CD4-positive, alpha-beta T cell (primary cell): ENCODE data around the gene KCNH4. TPM values are rescaled to one million over a fixed set of nuclear protein-coding genes. Genes with fewer than 3 reads are reported as not detected.

Experiments
- ATAC-seq: fragments of 200-7000 bp; cut with Tn5 transposase; one replicate; pipeline ENCODE4 v1.10.0; 2022; ENCODE audit warnings: mild to moderate bottlenecking; ENCODE audit not compliant: poor library complexity
- CTCF ChIA-PET: fragments of 350-600 bp; sonication (Branson Sonifier 250); formaldehyde crosslinking; loops from one replicate; lab custom pipeline; 2021; ENCODE audit warnings: antibody characterized with exemption, inconsistent platforms; lab: Charles Lee
- POLR2A ChIA-PET: fragments of 350-600 bp; sonication (Branson Sonifier 250); formaldehyde crosslinking; loops from one replicate; lab custom pipeline; 2021; ENCODE audit warnings: antibody characterized with exemption, inconsistent platforms; lab: Charles Lee
- DNase-seq, 14 experiments: peaks; one replicate each; pipeline ENCODE4 v3.0.0-alpha.2; 2013 to 2020; ENCODE audit warnings: mixed read lengths in 2 of 14
- H3K27ac ChIP-seq, 2 donors: one replicate each; pipeline versions ENCODE4 v1.5.1 to v1.7.0; 2013; ENCODE audit warnings: low read length in 2 of 2, low read depth in 1 of 2, mild to moderate bottlenecking in 1 of 2
- H3K27me3 ChIP-seq, 2 experiments: 1 replicate in 1 of 2; 2 replicates in 1 of 2; pipeline versions ENCODE4 v1.6.1 to v1.7.0; 2013; ENCODE audit warnings: low read length in 2 of 2, control low read depth in 1 of 2, mild to moderate bottlenecking in 1 of 2, moderate library complexity in 1 of 2; ENCODE audit not compliant: insufficient read depth in 2 of 2, control insufficient read depth in 1 of 2
- H3K36me3 ChIP-seq: one replicate; pipeline ENCODE4 v1.6.1; 2013; ENCODE audit warnings: low read length, control low read depth; ENCODE audit not compliant: insufficient read depth
- H3K4me1 ChIP-seq: one replicate; pipeline ENCODE4 v1.6.1; 2013; ENCODE audit warnings: low read length, control low read depth; ENCODE audit not compliant: insufficient read depth
- H3K4me3 ChIP-seq: one replicate; pipeline ENCODE4 v1.5.1; 2013; ENCODE audit warnings: mild to moderate bottlenecking, low read length, moderate library complexity
- H3K9me3 ChIP-seq, 2 experiments: 1 replicate in 1 of 2; 2 replicates in 1 of 2; pipeline versions ENCODE4 v1.6.1 to v1.7.0; 2013; ENCODE audit warnings: low read length in 2 of 2, mild to moderate bottlenecking in 2 of 2, control low read depth in 1 of 2, moderate library complexity in 1 of 2; ENCODE audit not compliant: control insufficient read depth in 1 of 2, insufficient read depth in 1 of 2
- H3K27ac Mint-ChIP-seq: one replicate; pipeline ENCODE4 v1.8.0; 2020; ENCODE audit warnings: mixed read lengths
- H3K27me3 Mint-ChIP-seq: one replicate; pipeline ENCODE4 v1.8.0; 2021; ENCODE audit warnings: mixed read lengths
- H3K36me3 Mint-ChIP-seq: one replicate; pipeline ENCODE4 v1.8.0; 2021; ENCODE audit warnings: low read depth, mixed read lengths
- H3K4me1 Mint-ChIP-seq: one replicate; pipeline ENCODE4 v1.8.0; 2021; ENCODE audit warnings: low read depth, mixed read lengths
- H3K4me3 Mint-ChIP-seq: one replicate; pipeline ENCODE4 v1.8.0; 2020; ENCODE audit warnings: mild to moderate bottlenecking, mixed read lengths
- H3K9me3 Mint-ChIP-seq: one replicate; pipeline ENCODE4 v1.8.0; 2020; ENCODE audit warnings: mixed read lengths
- intact Hi-C, 2 experiments: fragments of 100-400 bp; cut with DNase I in 1 of 2; cut with micrococcal nuclease in 1 of 2; formaldehyde crosslinking; loops; one replicate each; pipeline versions ENCODE4 v1.15.1 to v1.9.0; 2023 to 2025; cut with DNase I, micrococcal nuclease
- total RNA-seq, 174 experiments: library from RNA in 2 of 174; stranded (reverse) in 2 of 174; gene quantifications; one replicate each; pipeline ENCODE4 v1.2.3 and lab custom pipeline; 2021 to 2026
- TF ChIP-seq, protein P1 (sequence below): fragments of 200-600 bp; IDR thresholded peaks from one replicate; pipeline ENCODE4 v1.8.0; 2022; ENCODE audit warnings: antibody characterized with exemption, mild to moderate bottlenecking

Gene KCNH4
- total RNA-seq, 2 experiments from 2014 or later, result 0.17 to 0.25 TPM

DNA sequence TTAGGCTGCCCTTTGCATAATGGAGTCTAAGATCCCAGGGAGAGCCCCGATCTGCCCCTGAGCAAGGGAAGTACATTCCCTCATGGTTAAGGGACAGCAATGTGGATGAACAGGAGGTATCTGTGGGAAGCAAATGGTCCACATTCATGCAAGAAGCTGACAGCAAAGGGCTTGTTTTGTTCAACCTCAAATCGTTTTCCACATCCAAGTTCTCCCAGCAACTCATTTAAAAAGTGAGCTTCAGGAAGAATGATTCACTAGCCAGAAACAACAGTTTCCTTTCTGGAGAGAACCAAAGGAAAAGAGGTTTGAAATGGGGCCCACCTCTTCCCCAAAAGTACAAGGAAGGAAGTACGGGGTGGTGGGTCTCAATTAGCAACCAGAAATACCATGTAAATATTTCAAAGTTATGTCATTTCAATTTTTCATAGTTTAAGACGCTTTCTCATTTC, 48.9 kb downstream of the KCNH4 start:
- H3K27me3 ChIP-seq, result no peaks in the 10 kb centered on the region
- peaks cover 52% of the 10 kb centered on the region for H3K4me1 ChIP-seq
- POLR2A ChIA-PET, result no interaction called here
- H3K36me3 Mint-ChIP-seq, result peaks cover 74% of the 10 kb centered on the region
- ATAC-seq (no peak), DNase-seq (no peak)
- intact Hi-C loops, result no loop called here
- peaks cover 60% of the 10 kb centered on the region for H3K4me1 Mint-ChIP-seq
- peak overlapping the region; percentile 76 for H3K27ac Mint-ChIP-seq
- no peaks in the 10 kb centered on the region for H3K9me3 Mint-ChIP-seq
- CTCF ChIA-PET, result interaction anchor here (1.1 kb wide), 1 partner anchor 31 kb away, joined by 3 read pairs; no protein-coding TSS in a partner anchor
- no peak overlapping the region for H3K4me3 Mint-ChIP-seq
- H3K36me3 ChIP-seq, result peaks cover 66% of the 10 kb centered on the region
- H3K9me3 ChIP-seq, result no peaks in the 10 kb centered on the region
- no peak overlapping the region for H3K4me3 ChIP-seq
- no peak overlapping the region for H3K27ac ChIP-seq
- TF ChIP-seq, protein P1, sequence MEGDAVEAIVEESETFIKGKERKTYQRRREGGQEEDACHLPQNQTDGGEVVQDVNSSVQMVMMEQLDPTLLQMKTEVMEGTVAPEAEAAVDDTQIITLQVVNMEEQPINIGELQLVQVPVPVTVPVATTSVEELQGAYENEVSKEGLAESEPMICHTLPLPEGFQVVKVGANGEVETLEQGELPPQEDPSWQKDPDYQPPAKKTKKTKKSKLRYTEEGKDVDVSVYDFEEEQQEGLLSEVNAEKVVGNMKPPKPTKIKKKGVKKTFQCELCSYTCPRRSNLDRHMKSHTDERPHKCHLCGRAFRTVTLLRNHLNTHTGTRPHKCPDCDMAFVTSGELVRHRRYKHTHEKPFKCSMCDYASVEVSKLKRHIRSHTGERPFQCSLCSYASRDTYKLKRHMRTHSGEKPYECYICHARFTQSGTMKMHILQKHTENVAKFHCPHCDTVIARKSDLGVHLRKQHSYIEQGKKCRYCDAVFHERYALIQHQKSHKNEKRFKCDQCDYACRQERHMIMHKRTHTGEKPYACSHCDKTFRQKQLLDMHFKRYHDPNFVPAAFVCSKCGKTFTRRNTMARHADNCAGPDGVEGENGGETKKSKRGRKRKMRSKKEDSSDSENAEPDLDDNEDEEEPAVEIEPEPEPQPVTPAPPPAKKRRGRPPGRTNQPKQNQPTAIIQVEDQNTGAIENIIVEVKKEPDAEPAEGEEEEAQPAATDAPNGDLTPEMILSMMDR, result no peak
- H3K27me3 Mint-ChIP-seq, result no peaks in the 10 kb centered on the region

DNA sequence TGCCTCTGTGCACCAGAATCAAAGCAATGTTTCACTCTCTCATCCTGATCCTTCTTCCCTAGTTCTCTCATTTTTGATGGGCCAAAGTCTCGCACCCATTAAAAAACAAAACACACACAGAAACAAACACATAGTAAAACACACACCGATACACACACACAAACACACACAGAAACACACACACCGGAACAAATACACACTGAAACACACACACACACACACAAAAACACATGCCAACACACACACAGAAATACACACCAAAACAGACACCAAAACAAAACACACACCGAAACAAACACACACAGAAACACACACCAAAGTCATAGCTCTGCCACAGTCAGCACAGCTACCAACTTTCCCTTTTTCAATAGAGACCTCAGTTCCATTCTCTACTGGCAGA, 49.7 kb downstream of the KCNH4 start:
- Histone ChIP-seq H3K36me3 (peaks cover 65% of the 10 kb centered on the region), H3K4me1 (peaks cover 44% of the 10 kb centered on the region), H3K4me3 (no peak overlapping the region), H3K27ac (no peak overlapping the region), H3K9me3 (no peaks in the 10 kb centered on the region), H3K27me3 (no peaks in the 10 kb centered on the region)
- no peak overlapping the region for H3K4me3 Mint-ChIP-seq
- intact Hi-C loops, result no loop called here
- no peaks in the 10 kb centered on the region for H3K9me3 Mint-ChIP-seq
- ChIA-PET POLR2A (no interaction called here), CTCF (no interaction called here)
- peaks cover 53% of the 10 kb centered on the region for H3K4me1 Mint-ChIP-seq
- no peak for ATAC-seq
- TF ChIP-seq, protein P1, result no peak
- no peak for DNase-seq
- peaks cover 77% of the 10 kb centered on the region for H3K36me3 Mint-ChIP-seq
- H3K27ac Mint-ChIP-seq, result peak overlapping the region; percentile 76
- H3K27me3 Mint-ChIP-seq, result no peaks in the 10 kb centered on the region

DNA sequence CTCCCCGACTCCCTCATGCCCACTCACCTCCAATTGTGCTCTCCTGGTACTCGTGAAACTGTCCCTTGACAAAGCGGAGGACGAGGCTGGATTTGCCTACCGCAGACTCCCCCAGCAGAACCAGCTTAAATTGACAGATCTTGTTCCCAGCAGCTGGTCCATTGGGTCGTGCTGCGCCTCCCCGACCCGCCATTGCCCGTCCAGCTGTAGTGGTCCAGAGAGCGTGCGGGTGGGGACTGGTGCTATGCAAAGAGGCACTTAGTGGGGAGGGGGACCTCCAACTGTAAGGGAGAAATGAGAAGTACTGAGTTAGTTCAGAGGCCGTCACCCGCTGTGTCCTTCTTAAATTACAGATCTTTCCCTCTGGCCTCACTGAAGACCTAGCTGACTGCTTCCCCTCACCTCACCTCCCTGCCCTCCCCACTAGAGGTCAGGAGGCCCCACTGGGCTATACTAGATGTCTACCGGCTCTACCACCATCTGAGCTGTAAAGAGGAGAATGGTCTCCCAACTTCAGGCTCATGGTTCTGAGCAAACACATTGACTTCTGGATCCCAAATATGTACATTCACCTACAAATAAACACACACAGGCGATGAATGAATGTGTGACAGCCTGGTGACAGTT, 50.5 kb downstream of the KCNH4 start:
- no peak overlapping the region for H3K4me3 ChIP-seq
- no peak overlapping the region for H3K27ac ChIP-seq
- DNase-seq (no peak), ATAC-seq (no peak)
- H3K4me1 ChIP-seq, result peaks cover 36% of the 10 kb centered on the region
- Mint-ChIP-seq H3K36me3 (peaks cover 77% of the 10 kb centered on the region), H3K27ac (peak overlapping the region; percentile 76), H3K27me3 (no peaks in the 10 kb centered on the region), H3K4me3 (no peak overlapping the region), H3K4me1 (peaks cover 45% of the 10 kb centered on the region), H3K9me3 (no peaks in the 10 kb centered on the region)
- no peaks in the 10 kb centered on the region for H3K27me3 ChIP-seq
- TF ChIP-seq, protein P1, result no peak
- intact Hi-C loops, result no loop called here
- POLR2A ChIA-PET, result no interaction called here
- CTCF ChIA-PET, result no interaction called here
- H3K9me3 ChIP-seq, result no peaks in the 10 kb centered on the region
- peaks cover 67% of the 10 kb centered on the region for H3K36me3 ChIP-seq
